Bronchial epithelial cell (primary cell): ENCODE measurements around the gene ARAP3. TPM values are rescaled to one million over a fixed set of nuclear protein-coding genes. Genes with fewer than 3 reads are reported as not detected.

ENCODE experiments used
- DNase-seq: peaks from one replicate; pipeline ENCODE4 v3.0.0-alpha.2; 2010; ENCODE audit warnings: low read depth
- FAIRE-seq: peaks from 2 replicates; lab custom pipeline; 2011; peaks lifted over from hg19 to GRCh38; lab: Jason Lieb, UNC
- H3K27me3 ChIP-seq: 2 replicates; pipeline ENCODE4 v1.5.1; 2011; ENCODE audit warnings: low read length; ENCODE audit not compliant: control insufficient read depth, insufficient read depth
- H3K36me3 ChIP-seq: 2 replicates; pipeline ENCODE4 v1.5.1; 2011; ENCODE audit warnings: low read length; ENCODE audit not compliant: control insufficient read depth, insufficient read depth
- H3K4me3 ChIP-seq: 2 replicates; pipeline ENCODE4 v1.5.1; 2011; ENCODE audit warnings: mild to moderate bottlenecking, low read depth, low read length, control low read depth
- total RNA-seq: library from RNA; depleted of rRNA; stranded (reverse); fragments of >200 nt; gene quantifications from 2 replicates; pipeline ENCODE4 v1.2.1, GENCODE V29; 2014
- TF ChIP-seq, protein P1 (sequence below): IDR thresholded peaks from 2 replicates; pipeline ENCODE4 v1.5.1; 2011; ENCODE audit warnings: mild to moderate bottlenecking, moderate library complexity, low read length, control low read depth, inconsistent platforms; ENCODE audit not compliant: insufficient read depth, severe bottlenecking

Gene ARAP3
- total RNA-seq, 1 donor from 2014 or later, result 3.7 TPM

GRCh38 chr5:141623186-141623585 lies 58.8 kb downstream of the ARAP3 start:
- DNase-seq (no peak), FAIRE-seq (no peak)
- TF ChIP-seq, protein P1, sequence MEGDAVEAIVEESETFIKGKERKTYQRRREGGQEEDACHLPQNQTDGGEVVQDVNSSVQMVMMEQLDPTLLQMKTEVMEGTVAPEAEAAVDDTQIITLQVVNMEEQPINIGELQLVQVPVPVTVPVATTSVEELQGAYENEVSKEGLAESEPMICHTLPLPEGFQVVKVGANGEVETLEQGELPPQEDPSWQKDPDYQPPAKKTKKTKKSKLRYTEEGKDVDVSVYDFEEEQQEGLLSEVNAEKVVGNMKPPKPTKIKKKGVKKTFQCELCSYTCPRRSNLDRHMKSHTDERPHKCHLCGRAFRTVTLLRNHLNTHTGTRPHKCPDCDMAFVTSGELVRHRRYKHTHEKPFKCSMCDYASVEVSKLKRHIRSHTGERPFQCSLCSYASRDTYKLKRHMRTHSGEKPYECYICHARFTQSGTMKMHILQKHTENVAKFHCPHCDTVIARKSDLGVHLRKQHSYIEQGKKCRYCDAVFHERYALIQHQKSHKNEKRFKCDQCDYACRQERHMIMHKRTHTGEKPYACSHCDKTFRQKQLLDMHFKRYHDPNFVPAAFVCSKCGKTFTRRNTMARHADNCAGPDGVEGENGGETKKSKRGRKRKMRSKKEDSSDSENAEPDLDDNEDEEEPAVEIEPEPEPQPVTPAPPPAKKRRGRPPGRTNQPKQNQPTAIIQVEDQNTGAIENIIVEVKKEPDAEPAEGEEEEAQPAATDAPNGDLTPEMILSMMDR, result no peak
- Histone ChIP-seq H3K27me3 (no peaks in the 10 kb centered on the region), H3K4me3 (no peak overlapping the region), H3K36me3 (peaks cover 19% of the 10 kb centered on the region)

- Histone ChIP-seq H3K36me3 (peaks cover 8% of the 10 kb centered on the region), H3K27me3 (no peaks in the 10 kb centered on the region), H3K4me3 (peak within 1 kb of the TSS; percentile 86)
- FAIRE-seq, result no peak
- TF ChIP-seq, protein P1, result peak; percentile 100
- peak; percentile 86 for DNase-seq
Observed at GRCh38 chr5:141618804-141619554, 63.1 kb downstream of the ARAP3 start, which contains the start of gene DIAPH1. Gene DIAPH1 (minus strand): TSS chr5:141619000. CDS start chr5:141618914, 86 bp downstream.

DNA sequence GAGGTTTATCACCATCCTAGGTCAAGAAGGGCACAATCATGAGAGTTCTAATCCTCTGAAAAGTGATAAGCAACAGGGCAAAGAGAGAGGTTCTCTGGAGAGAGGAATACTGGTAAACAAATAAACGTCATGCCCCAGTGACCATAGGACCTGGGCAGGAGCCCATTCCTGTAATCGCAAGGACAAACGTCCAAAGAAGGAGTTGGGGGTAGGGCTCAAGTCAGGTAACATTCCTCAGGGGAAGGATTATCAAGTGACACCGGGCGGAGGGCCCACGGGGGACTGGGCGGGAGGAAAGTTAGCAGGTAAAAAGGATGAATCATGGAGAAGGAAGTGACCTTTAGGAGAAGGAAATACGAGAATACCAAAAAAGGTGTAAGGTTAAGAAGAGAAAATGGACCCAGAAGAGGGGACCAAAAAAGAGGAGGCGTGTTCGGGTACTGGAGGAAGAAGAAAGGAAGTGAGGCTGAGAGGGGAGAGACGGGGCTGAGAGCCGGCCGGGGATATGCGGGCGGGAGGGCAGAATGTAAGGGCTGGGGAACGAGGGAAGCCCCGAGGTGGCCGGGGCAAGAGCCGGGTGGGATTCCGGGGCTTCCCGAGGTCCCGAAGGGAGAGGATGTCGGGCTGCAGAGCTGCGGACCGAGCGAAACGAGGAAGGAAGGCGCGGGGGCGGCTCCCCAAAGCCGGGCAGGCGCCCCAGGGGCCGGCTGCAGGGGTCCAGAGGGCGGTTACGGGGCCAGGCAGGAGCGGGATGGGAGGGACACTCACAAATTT lies 63.8 kb downstream of the ARAP3 start:
- Histone ChIP-seq H3K27me3 (no peaks in the 10 kb centered on the region), H3K4me3 (peak overlapping the region; percentile 86), H3K36me3 (peaks cover 5% of the 10 kb centered on the region)
- FAIRE-seq, result no peak
- TF ChIP-seq, protein P1, result no peak
- peak; percentile 67 for DNase-seq

GRCh38 chr5:141617682-141618029 lies 64.4 kb downstream of the ARAP3 start:
- Histone ChIP-seq H3K27me3 (no peaks in the 10 kb centered on the region), H3K36me3 (peaks cover 3% of the 10 kb centered on the region), H3K4me3 (peak overlapping the region; percentile 86)
- TF ChIP-seq, protein P1, result no peak
- DNase-seq, result peak; percentile 32
- no peak for FAIRE-seq

GRCh38 chr5:141617128-141617527 lies 64.9 kb downstream of the ARAP3 start:
- TF ChIP-seq, protein P1, result no peak
- DNase-seq (no peak), FAIRE-seq (no peak)
- no peaks in the 10 kb centered on the region for H3K27me3 ChIP-seq
- H3K4me3 ChIP-seq, result no peak overlapping the region
- peaks cover 2% of the 10 kb centered on the region for H3K36me3 ChIP-seq
